SU-DHL-6 (cell line): ENCODE measurements around the gene SCRN1.

Experiments used
- H2AFZ ChIP-seq: fragments of 200-600 bp; sonication (generic); 2 replicates; pipeline ENCODE4 v1.6.1; 2014; ENCODE audit warnings: low read depth, mild to moderate bottlenecking, moderate library complexity, mixed read lengths, antibody characterized with exemption, low read length; ENCODE audit not compliant: severe bottlenecking
- H3F3A ChIP-seq: fragments of 200-600 bp; shearing (Covaris generic); 2 replicates; pipeline ENCODE4 v1.6.0; 2016; ENCODE audit warnings: antibody characterized with exemption, mild to moderate bottlenecking; ENCODE audit not compliant: insufficient read depth
- H3K27ac ChIP-seq: fragments of 200-600 bp; sonication (generic); 2 replicates; pipeline ENCODE4 v1.5.1; 2016; ENCODE audit warnings: low read depth, mild to moderate bottlenecking, low read length, moderate library complexity, mixed read lengths
- H3K27me3 ChIP-seq: fragments of 200-600 bp; sonication (generic), shearing (Covaris generic); 2 replicates; pipeline ENCODE4 v1.6.0; 2014; ENCODE audit warnings: mild to moderate bottlenecking, low read length
- H3K36me3 ChIP-seq: fragments of 200-600 bp; sonication (generic); 2 replicates; pipeline ENCODE4 v1.6.1; 2014; ENCODE audit warnings: mild to moderate bottlenecking, low read length, mixed read lengths
- H3K4me2 ChIP-seq: fragments of 300-600, 200-600 bp; shearing (Covaris generic), sonication (generic); 2 replicates; pipeline ENCODE4 v1.6.0; 2014; ENCODE audit warnings: low read length, low read depth, mild to moderate bottlenecking; ENCODE audit not compliant: poor library complexity, severe bottlenecking
- H3K4me3 ChIP-seq: fragments of 200-600 bp; sonication (generic); 2 replicates; pipeline ENCODE4 v1.5.1; 2014; ENCODE audit warnings: antibody characterized with exemption, low read length, mild to moderate bottlenecking, mixed read lengths; ENCODE audit not compliant: insufficient read depth, poor library complexity, severe bottlenecking
- H3K79me2 ChIP-seq: fragments of 200-600 bp; sonication (generic); 2 replicates; pipeline ENCODE4 v1.6.1; 2014; ENCODE audit warnings: mild to moderate bottlenecking, low read length, moderate library complexity; ENCODE audit not compliant: insufficient read depth
- H3K9ac ChIP-seq: fragments of 200-600 bp; sonication (generic); 2 replicates; pipeline ENCODE4 v1.7.0; 2014; ENCODE audit warnings: mild to moderate bottlenecking, low read length
- H3K9me2 ChIP-seq: fragments of 200-600 bp; sonication (generic); replicated peaks from 2 replicates; pipeline ENCODE4 v1.6.1; 2014; ENCODE audit warnings: low read length; ENCODE audit not compliant: insufficient read depth
- H3K9me3 ChIP-seq: fragments of 200-600 bp; sonication (generic); 2 replicates; pipeline ENCODE4 v1.6.1; 2014; ENCODE audit warnings: low read length, mixed read lengths; ENCODE audit not compliant: insufficient read depth
- H4K20me1 ChIP-seq: fragments of 200-600 bp; sonication (generic); 2 replicates; pipeline ENCODE4 v1.6.1; 2014; ENCODE audit warnings: low read depth, mild to moderate bottlenecking, antibody characterized with exemption, low read length, moderate library complexity, mixed read lengths
- EZH2phosphoT487 ChIP-seq: fragments of 200-600 bp; sonication (generic), shearing (Covaris generic); conservative IDR thresholded peaks from 2 replicates; pipeline ENCODE4 v1.6.1; 2018; ENCODE audit warnings: mild to moderate bottlenecking, antibody characterized with exemption, low read length, moderate library complexity, mixed read lengths
- TF ChIP-seq, protein P1 (sequence below): fragments of 200-600 bp; sonication (generic); IDR thresholded peaks from one replicate; pipeline ENCODE4 v1.5.1; 2017; ENCODE audit warnings: antibody characterized with exemption, mild to moderate bottlenecking, low read length, moderate library complexity; ENCODE audit not compliant: insufficient read depth, poor library complexity, severe bottlenecking

Gene SCRN1

GRCh38 chr7:29871787-29872398, 117.7 kb downstream of the SCRN1 start:
- Histone ChIP-seq H3K9me2 (no peaks in the 10 kb centered on the region), H3K27ac (no peak overlapping the region), H2AFZ (no peak overlapping the region), H3K79me2 (no peaks in the 10 kb centered on the region), H3K36me3 (no peaks in the 10 kb centered on the region), H3F3A (no peaks in the 10 kb centered on the region), H3K4me3 (no peak overlapping the region), H3K9me3 (no peaks in the 10 kb centered on the region), H3K9ac (no peak overlapping the region), H3K4me2 (no peak overlapping the region), H3K27me3 (no peaks in the 10 kb centered on the region), H4K20me1 (no peaks in the 10 kb centered on the region)
- TF ChIP-seq, protein P1, sequence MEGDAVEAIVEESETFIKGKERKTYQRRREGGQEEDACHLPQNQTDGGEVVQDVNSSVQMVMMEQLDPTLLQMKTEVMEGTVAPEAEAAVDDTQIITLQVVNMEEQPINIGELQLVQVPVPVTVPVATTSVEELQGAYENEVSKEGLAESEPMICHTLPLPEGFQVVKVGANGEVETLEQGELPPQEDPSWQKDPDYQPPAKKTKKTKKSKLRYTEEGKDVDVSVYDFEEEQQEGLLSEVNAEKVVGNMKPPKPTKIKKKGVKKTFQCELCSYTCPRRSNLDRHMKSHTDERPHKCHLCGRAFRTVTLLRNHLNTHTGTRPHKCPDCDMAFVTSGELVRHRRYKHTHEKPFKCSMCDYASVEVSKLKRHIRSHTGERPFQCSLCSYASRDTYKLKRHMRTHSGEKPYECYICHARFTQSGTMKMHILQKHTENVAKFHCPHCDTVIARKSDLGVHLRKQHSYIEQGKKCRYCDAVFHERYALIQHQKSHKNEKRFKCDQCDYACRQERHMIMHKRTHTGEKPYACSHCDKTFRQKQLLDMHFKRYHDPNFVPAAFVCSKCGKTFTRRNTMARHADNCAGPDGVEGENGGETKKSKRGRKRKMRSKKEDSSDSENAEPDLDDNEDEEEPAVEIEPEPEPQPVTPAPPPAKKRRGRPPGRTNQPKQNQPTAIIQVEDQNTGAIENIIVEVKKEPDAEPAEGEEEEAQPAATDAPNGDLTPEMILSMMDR, result no peak
- TF ChIP-seq EZH2phosphoT487, result no peak
